Measurements from ENCODE around the gene CABLES2.

The CABLES2 gene, protein sequence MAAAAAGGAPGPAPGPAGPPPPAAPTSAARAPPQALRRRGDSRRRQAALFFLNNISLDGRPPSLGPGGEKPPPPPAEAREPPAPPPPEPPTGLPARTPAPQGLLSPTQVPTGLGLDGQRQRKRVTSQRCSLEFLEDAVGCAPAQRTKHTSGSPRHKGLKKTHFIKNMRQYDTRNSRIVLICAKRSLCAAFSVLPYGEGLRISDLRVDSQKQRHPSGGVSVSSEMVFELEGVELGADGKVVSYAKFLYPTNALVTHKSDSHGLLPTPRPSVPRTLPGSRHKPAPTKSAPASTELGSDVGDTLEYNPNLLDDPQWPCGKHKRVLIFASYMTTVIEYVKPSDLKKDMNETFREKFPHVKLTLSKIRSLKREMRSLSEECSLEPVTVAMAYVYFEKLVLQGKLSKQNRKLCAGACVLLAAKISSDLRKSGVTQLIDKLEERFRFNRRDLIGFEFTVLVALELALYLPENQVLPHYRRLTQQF

DNA sequence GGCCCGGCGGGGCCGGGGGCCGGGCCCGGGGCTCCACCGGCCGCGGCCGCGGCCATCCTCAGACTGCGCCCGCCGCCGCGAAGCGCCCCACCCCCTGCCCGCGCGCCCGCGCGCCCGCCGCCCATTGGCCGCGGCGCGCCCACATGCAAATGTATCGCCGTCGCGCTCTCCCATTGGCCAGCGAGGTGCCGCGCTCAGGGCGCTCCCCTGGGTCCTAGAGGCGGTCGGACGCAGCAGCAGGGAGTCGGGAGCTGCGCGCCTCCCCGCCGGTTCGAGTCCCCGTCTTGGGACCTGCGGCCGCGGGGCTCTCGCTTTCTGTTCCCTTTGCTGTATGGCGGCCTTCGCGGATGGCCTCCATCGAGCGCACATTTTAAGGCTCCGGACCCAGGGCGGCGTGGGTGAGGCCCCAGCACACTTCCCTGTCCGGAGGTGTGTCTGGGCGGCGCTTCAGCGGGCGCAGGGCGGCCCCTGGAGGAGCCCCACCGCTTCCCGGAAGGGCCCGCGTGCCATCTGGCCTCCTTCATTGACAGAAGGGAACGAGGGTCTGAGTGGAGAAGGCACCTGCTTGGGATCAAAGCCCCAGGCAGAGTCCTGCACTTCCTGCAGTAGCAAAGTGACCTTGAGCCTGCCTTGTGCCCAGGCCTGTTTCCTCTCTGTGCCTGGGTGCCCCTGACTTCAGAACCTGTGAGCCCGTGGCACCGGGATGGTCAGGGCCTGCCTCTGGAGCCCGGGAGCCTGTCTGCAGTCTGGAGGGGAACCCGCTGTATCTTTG lies at the start of gene CABLES2:
TSS of gene CABLES2 (minus strand) at position 65 of the 772 bp plus-strand sequence. CDS start at position 56, 9 bp downstream.
- no peak for FAIRE-seq

DNA sequence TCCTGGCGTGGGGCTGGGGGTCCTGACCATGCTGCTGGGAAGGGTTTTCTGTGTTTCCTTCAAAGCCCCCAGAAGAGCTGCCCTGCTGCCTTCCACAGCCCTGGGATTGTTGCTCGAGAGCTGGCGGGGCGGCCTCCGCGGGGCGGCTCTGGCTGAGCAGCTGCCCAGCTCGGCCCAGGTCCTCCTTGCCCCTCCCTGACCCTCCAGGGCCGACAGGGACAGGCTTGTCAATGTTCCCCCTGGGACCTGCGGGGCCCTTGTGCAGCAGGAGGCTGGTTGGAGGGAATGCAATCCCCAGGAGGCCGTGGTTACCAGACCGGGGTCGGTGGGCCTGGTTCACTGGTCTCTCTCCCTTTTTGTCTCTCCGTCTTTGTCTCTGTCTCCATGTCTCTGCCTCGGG lies 48.8 kb upstream of the CABLES2 start:
- FAIRE-seq = no peak

DNA sequence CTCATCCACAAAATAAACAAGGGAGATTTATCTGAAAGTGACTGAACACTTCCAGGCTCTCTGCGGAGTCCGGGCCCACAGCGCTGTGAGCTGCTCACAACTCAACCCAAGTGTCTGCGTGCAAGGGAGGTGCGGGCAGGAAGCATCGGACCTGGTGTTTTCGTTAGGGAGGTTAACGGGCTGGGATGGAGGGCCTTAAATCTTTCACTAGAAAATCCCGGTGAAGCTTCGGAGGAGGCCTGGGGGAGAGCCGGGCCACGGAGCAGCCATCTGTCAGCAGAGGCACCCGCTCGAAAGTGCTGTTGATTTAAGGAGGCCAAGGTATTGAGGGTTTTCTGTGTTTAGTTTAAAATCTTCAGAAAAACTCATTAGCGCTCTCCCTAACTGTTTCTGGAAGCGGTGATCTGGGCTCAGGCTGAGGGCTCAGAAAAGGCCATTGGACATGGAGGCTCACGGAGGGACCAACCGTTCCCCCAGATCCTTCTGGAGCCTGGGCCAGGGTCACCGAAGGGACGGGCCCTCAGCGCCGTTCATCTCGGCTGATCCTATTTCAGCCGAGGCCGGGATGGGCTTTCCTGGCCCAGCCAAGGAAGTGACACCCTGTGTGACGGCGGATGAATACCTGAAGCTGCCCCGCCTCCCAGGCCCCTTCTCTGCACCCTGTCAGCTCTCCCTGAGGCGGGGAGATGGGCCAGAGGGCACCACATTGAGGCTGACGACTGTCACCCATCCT lies 48.0 kb upstream of the CABLES2 start:
- FAIRE-seq = no peak

DNA sequence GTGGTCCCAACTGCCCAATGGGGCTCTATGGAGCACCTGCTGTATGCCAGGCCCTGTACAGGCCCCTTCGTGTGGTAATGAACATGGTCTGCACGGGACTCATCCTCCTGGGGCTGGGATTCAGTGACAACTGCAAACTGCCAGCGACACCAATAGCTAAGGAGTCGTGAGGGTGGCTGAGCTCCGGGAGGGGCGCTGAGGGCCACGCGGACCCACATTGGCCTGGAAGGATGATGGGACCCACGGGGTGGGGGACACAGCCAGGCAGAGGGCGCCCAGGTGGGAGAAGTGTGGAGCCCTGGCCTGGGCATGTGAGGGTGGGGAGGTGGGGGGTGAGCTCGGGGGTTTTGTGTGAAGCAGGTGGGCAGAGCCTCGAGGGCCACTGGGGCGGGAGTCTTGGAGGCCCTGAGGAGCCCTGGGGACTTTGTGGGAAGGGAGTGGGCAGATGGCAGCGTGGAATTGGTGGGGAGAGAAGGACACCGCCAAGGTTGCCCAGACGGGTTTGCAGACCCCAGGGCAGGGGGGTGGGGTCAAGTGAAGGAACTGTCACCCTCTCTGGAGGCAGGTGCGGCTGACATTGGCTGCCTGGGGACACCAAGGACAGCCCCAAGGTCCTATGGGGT lies 46.2 kb upstream of the CABLES2 start:
- FAIRE-seq = no peak

DNA sequence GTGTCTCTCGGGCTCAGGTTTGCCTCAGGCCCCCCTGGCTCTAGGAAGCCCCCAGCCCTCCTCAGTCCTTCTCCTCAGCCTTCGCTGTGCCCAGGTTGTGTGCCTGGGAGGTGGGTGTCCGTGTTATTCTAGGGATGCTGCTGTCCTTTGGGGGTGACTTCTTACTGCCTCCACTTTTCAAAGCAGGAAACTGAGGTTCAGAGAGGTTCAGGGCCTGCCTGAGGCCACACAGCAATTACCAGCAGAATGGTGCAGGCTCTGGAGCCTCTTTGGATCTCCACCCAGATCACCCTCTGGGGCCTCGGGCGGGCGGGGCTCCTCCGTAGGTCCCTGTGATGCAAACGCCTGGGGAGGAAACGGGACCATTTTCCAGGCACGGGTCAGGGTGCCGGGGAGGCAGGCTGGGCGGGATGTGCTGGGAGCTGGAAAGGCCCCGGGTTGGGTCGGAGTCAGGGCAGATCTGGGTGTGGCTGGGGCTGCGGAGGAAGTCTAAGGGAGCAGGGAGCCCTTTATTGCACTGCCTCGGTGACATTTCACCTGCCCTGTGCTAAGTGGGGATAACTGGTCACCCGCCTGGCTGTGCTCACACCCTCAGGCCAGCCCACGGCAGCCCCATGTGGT lies 45.5 kb upstream of the CABLES2 start:
- FAIRE-seq = no peak

DNA sequence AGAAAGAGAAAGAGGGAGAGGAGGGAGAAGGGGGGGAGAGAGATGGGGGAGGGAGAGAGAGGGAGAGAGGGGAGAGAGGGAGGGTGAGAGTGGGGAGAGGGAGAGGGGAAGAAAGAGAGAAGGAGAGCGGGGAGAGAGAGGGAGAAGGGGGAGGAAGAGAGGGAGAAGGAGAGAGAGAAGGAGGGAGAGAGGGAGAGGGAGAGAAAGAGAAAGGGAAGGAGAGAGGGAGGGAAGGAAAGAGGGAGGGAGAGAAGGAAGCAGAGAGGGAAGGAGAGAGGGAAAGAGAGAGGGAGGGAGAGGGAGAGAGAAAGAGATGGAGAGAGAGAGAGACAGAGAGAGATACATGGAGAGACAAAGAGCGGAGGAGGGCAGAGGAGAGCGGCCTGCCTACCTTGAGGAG lies 44.9 kb upstream of the CABLES2 start:
- FAIRE-seq = no peak

DNA sequence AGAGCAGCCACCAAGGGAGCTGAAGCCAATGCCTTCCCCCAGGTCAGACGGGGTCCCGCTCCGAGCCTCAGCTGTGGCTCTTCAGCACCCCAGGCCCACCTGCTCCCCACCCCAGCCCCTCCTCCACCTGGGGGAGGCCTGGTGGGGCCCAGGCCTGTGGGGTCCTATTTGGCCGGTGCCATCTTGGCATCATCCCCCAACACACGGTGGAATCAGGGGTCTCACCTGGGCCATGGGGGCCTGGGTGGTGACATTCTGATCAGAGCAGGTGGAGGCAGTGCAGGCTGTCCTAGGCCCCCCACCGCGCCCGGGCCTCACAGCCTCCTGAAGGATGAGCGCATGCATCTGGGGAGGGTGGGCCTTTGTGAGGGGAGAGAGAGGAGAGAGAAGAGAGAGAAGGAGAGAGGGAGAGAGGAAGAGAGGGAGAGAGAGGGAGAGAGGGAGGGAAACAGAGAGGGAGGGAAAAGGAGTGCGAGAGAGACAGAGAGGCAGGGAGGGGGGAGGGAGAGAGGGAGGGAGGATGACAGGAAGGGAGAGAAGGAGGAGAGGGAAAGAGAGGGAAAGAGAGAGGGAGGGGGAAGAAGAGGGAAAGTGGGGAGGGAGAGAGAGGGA lies 44.2 kb upstream of the CABLES2 start:
- no peak for FAIRE-seq

DNA sequence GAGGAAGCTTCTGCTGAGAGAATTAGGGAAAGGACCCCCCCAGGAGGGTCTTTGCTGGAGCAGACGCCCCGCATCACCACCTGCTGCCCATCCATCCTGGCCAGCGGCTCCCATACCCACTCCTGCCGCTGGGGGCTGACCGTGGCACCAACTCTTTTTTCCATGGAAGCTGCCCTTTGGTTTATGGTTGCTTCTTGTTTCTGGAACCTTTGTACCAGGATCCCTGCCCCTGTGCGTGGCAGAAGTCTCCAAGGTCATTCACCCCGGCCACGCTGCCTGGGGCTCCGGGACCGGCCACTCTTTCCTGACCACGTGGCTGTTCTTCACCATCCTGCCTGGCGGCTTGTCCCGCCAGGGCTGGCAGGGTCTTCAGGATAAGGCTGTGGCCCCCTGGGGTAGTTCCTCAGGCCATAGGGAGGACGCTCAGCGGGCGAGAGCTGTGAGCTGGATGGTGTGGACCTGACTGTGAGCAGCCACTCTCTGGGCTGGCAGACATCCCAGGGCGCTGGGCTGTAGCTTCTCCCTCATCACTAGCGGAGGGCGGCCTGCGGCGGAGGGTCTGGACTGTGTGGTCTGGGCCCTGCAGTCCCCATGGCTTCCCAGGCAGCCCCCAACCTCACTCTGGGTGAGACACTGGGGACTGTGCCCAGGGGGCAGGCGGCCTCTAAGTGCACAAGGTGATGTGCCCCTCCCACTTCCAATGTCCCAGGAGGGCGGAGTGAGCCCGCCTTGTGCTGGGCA lies 43.0 kb upstream of the CABLES2 start:
- FAIRE-seq = no peak

DNA sequence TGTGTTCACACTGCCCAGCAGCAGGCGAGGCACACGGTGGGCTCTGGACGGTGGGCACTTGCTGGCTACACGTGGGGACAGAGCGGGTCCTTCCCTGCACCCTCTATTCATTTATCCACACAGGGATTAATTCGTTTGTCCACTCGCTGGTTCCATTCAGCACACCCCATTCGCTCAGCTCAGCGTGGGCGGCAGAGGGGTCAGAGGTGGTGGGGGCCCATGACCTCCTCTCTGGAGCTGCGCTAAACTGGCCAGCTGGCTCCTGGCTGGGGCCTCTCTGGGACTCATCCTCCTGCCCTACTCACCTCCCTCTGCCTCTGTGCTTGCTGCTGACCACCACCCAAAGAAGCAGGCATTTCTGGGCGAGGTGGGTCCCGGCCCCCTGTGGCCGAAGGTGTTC lies 41.7 kb upstream of the CABLES2 start:
- FAIRE-seq = no peak

DNA sequence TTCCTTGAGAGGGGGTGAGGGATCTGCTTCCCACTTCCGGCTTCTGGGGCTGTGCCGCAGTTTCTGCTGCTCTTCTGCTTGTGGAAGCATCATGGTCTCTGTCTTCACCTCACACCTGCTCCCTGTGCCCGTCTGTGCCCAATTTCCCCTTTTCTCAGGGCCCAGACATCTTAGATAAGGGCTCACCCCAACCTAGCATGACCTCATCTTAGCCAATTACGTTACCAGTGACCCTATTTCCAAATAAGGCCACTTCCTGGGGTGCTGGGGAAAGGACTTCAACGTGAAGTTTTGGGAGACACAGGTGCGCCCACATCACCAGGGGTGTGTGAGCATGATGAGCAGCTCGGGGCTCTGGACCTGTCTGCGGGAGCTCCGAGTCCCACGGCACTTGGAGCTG lies 41.0 kb upstream of the CABLES2 start:
- FAIRE-seq = no peak

DNA sequence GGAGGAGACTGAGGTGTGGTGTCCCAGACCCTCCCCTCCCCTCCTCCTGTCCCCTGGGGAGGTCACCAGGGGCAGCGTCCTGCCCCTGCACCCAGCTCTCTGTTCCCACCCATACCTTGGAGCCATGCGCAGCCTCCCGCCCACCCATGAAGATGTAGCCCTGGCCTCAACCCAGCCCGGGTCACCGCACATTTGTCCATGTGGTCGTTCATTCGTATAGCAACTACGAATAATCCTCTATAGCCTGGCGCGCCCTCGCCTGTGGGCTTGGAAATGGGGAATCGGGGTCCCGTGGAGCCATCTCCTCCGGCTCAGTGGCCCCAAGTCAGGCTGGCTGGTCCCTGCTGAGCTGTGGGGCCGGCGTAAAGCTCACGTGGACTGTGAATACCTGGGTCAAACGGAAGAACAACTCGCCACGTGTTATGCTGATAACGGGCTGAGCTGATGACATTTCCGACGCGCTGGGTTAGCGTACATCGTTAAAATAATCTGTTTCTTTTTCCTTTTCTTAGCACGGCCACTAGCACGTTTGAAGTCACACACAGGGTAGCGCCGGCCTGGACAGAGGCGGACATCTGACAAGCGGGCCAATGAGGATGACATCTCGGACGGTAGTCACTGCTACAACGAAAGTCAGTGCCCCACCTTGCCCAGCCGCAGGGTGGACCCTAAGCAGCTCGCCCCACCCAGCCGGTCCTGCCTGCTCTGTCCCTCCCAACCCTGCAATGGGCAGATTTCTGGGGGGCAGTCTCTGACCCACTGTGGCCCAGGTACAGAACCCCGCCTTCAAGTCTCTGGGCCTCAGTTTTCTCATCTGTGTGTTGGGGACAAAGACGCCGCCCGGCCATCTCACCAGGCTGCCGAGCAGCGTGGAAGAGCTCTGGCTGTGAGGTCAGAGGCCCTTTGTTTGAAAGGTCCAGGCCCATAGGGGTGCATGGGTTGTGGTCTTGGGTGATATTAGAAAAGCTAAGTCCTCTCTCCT lies 40.1 kb upstream of the CABLES2 start:
- no peak for FAIRE-seq

DNA sequence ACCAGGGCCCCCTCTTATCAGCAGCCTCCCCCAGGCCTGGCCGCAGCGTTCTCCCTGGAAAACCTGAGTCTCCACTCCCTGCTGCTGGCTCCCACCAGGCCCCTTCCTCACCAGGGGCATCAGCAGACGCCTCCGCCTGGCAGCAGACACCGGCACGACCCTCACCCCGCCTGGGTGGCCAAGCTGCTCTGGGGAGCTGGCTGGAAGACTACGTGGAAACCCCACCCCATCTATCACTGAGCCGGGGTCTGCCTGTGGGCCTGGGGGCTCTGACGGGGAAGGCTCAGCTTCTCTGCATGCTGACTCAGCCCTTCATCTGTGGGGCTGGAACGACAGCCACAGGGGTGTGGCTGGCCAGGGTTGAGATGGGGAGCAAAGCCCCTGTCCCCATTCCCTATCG lies 39.4 kb upstream of the CABLES2 start:
- no peak for FAIRE-seq

DNA sequence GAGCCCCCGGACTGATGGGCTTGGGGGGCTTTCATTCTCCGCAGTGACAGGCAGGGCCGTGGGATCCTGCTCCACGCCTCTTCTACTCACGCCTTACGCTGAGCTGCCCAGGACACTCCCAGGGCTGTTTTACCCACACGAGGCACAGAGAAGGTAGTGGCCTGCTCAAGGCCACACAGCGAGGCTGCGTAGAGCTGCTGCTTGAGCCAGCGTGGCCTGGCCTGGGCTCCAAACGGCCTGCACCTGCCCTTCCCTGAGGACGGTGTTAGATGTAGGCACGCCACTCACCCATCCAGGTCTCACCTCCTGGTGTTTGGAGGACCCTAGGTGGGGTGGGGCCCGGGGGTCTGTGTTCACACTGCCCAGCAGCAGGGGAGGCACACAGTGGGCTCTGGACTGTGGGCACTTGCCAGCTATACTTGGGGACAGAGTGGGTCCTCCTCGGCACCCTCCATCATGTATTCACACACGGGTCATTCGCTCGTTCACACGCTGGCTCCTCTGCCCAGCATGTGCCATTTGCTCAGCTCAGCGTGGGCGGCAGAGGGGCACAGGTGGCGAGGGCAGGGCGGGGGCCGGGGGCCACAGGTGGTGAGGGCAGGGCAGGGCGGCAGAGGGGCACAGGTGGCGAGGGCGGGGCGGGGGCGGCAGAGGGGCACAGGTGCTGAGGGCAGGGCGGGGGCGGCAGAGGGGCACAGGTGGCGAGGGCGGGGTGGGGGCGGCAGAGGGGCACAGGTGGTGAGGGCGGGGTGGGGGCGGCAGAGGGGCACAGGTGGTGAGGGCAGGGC lies 38.7 kb upstream of the CABLES2 start:
- FAIRE-seq = no peak

DNA sequence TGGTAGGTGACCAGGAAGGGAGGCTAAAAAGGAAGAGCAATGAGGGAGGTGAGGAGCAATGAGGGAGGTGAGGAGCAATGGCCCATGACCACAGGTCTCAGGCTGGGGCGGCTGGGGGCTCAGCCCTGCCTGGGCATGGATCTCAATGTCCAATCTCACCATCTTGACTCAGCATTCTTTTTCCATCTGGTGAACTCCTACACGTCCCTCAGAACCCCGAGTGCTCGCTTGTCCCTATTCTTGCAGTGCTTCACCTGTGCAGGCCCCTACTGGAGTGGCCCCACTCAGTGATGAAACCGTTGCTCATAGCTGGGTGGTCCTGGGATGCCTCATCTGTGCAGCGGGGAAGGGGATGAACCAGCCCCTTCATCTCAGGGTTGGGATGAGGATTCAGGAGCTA lies 37.2 kb upstream of the CABLES2 start:
- FAIRE-seq = no peak

DNA sequence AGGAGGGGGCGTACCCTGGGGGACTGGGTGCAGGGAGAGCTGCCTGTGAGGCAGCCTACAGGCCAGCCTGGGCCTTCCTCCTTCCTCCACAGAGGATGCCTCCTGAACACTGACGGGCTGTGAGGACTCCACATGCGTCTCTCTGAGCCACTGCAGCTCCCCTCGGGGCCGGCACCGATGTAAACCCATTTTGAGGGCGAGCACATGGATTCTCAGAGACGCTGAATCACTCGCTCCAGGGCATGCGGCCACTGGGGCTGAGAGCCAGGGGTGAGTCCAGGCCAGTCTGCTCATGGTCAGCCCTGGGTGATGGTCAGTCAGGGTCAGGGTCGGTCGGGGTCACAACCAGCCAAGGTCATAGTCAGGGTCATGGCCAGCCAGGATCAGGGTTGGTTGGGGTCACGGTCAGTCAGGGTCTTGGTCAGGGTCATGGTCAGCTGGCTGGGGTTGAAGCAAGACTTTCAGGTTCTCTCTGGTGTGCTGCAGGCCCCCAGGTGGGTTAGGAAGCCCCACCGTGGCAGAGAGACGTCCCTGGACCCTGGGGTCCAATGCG lies 35.0 kb upstream of the CABLES2 start:
- no peak for FAIRE-seq

DNA sequence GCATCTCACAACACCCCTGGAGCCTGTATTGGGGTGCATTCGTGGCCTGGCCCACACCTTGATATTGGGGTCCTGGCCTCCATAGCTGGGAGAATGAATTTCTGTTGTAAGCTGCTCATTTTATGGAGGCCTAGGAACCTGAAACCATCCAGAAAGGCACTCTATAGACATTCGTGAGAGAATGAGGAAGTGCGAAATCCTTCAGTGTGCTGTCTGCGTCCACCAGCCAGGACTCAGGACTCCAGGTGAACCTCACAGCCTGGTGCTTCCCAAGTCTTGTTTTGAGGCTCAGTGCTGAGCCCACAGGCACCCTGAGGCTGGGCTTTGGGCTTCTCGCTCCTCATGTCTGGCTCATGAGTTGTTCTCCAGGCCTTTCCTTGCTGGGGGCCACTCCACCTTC lies 32.1 kb upstream of the CABLES2 start:
- no peak for FAIRE-seq

DNA sequence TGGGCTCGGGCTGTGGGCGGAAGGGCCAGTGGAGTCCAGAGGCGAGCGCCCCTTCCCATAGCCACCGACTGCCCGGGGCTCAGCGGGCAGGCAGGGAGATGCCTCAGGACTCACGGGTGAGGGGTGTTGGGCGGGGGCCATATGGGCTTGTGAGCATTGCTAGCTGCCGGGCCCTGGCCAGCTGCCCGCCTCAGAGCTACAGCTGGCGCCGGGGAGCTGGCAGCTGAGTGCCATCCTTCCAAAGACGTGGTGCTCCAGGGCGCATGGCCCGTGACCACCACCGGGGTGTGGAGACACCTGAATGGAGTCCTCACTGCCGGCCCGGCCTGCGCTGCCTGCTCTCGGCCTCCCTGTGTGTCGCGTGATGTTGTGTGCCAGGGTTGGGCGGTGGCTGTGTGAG lies 30.8 kb upstream of the CABLES2 start:
- FAIRE-seq = no peak

DNA sequence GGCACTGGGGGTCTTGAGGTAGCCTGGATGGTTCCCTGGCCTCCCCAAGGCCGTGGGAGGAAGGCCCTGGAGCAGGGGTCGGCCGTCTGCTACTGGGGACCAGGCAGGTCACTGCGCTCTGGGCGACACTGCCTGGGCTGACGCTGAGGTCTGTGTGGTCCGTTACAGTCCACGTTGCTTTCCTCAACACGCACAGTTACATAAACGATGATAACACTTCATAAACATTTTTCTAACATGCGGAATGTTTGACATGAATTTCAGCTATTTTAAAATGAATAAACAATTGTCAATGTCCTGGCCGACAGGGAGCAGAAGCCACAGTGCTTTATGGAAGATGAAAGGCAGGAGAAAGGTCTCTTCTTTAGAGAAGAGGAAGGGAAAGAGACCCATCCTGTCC lies 30.4 kb upstream of the CABLES2 start:
- FAIRE-seq = no peak

DNA sequence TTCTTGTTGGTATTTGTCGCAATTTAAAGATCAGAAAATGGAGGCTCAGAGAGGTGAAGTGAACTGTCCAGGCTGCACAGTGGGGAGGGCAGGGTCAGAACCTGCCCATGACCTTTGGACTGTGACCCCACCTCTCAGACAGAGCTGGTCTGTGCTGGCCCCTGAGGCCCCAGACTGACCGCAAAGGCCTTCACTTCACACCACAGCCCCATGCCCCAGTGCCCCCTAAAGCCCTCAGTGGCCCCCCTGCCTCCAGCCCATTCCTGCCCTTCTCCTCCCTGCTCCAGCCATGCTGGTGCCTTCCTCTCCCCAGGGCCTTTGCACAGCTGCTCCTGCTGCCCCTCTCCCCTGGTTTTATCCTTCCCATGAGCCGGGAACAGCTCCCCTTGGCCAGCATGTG lies 29.6 kb upstream of the CABLES2 start:
- no peak for FAIRE-seq

Measured in A204.1 (cell line).